Gastroesophageal sphincter (tissue), 4 donors: ENCODE data around the gene CHTF8. TPM values are rescaled to one million over a fixed set of nuclear protein-coding genes. Genes with fewer than 3 reads are reported as not detected.

Source experiments
- ATAC-seq: fragments of 150-250 bp; one replicate; pipeline ENCODE4 v1.9.1; 2016; ENCODE audit warnings: mild to moderate bottlenecking, moderate library complexity
- H3K27ac ChIP-seq, 4 donors: fragments of 200-600 bp; sonication (generic) in 3 of 4; 1 replicate in 3 of 4; 2 replicates in 1 of 4; pipeline ENCODE4 v1.5.1; 2016 to 2019
- H3K27me3 ChIP-seq: fragments of 200-600 bp; sonication (generic); one replicate; pipeline ENCODE4 v1.5.1; 2019
- H3K36me3 ChIP-seq, 2 donors: fragments of 200-600 bp; sonication (generic); one replicate each; pipeline ENCODE4 v1.5.1; 2019; ENCODE audit warnings: control low read depth in 1 of 2
- H3K4me1 ChIP-seq, 3 donors: fragments of 200-600 bp; sonication (generic); 1 replicate in 2 of 3; 2 replicates in 1 of 3; pipeline ENCODE4 v1.5.1; 2016 to 2019; ENCODE audit warnings: control low read depth in 2 of 3
- H3K4me3 ChIP-seq, 2 donors: fragments of 200-600 bp; sonication (generic); one replicate each; pipeline ENCODE4 v1.5.1; 2019; ENCODE audit warnings: mild to moderate bottlenecking in 1 of 2, moderate library complexity in 1 of 2
- H3K9me3 ChIP-seq, 3 donors: fragments of 200-600 bp; sonication (generic); one replicate each; pipeline ENCODE4 v1.5.1; 2017 to 2019; ENCODE audit warnings: control low read depth in 2 of 3
- CTCF ChIP-seq, 4 experiments: fragments of 200-600 bp in 2 of 4; fragments of 450-650 bp in 2 of 4; sonication (generic) in 1 of 4; IDR thresholded peaks; one replicate each; pipeline ENCODE4 v1.5.1; 2017 to 2019; ENCODE audit warnings: antibody characterized with exemption in 4 of 4, mild to moderate bottlenecking in 2 of 4, moderate library complexity in 2 of 4
- EP300 ChIP-seq: sonication (generic); formaldehyde crosslinking; IDR thresholded peaks from one replicate; pipeline ENCODE4 v1.6.1; 2017; ENCODE audit warnings: antibody characterized with exemption, mild to moderate bottlenecking
- POLR2A ChIP-seq, 2 donors: fragments of 450-650 bp; IDR thresholded peaks; one replicate each; pipeline ENCODE4 v1.6.1; 2017; ENCODE audit warnings: antibody characterized with exemption in 2 of 2, mild to moderate bottlenecking in 2 of 2, moderate library complexity in 1 of 2
- POLR2AphosphoS5 ChIP-seq: sonication (generic); formaldehyde crosslinking; IDR thresholded peaks from one replicate; pipeline ENCODE4 v1.6.1; 2017; ENCODE audit warnings: antibody characterized with exemption
- WGBS, 2 donors: methylation state at CpG; one replicate each; pipeline ENCODE4 v1.1.5; 2018; ENCODE audit warnings: low coverage in 1 of 2; 5-methylcytosine and 5-hydroxymethylcytosine counted together
- total RNA-seq, 4 donors: library from RNA; depleted of rRNA; stranded (reverse); fragments of >200 nt; gene quantifications; one replicate each; pipeline ENCODE4 v1.1.0, GENCODE V29; 2016

The CHTF8 gene
- total RNA-seq, 4 donors from 2014 or later: 44.0 to 102 (median 61.9) TPM

- Histone ChIP-seq H3K27me3 (peaks cover 32% of the 10 kb centered on the region), H3K4me3 (peak overlapping the region; percentile 6 to 65), H3K4me1 (peaks cover 2 to 34% (median 24%) of the 10 kb centered on the region in 3 donors), H3K27ac (no peak overlapping the region), H3K36me3 (peaks cover 0 to 29% of the 10 kb centered on the region in 2 donors), H3K9me3 (no peaks in the 10 kb centered on the region)
- 0% methylated on average over 3 of the region's 55 CpGs; no CpG with 5 or more reads in 1 of the 2 donors for WGBS, 2 donors
- no peak for ATAC-seq
- TF ChIP-seq CTCF (IDR thresholded peaks at IDR 0.05): no peak
- no peak for TF ChIP-seq EP300
- no peak for TF ChIP-seq POLR2A (IDR thresholded peaks at IDR 0.05)
- TF ChIP-seq POLR2AphosphoS5: no peak
These were observed 25.7 kb downstream of the CHTF8 start for GRCh38 chr16:69106491-69107315.

GRCh38 chr16:69105501-69106361, 26.7 kb downstream of the CHTF8 start, which contains the start of gene HAS3:
Gene HAS3 (plus strand): TSS chr16:69105653. CDS start chr16:69109396, 3,743 bp downstream.
- TF ChIP-seq POLR2A (IDR thresholded peaks at IDR 0.05): peak in 1 of 2 donors; percentile 14
- TF ChIP-seq POLR2AphosphoS5: no peak
- TF ChIP-seq CTCF (IDR thresholded peaks at IDR 0.05): peak in 1 of 4 experiments; percentile 19
- no peak for TF ChIP-seq EP300
- H3K27ac ChIP-seq: peak within 1 kb of the TSS in 1 of 4 donors; percentile 51

GRCh38 chr16:69100071-69100691, 32.2 kb downstream of the CHTF8 start:
- Histone ChIP-seq H3K4me3 (no peak overlapping the region), H3K36me3 (no peaks in the 10 kb centered on the region), H3K27ac (no peak overlapping the region), H3K9me3 (no peaks in the 10 kb centered on the region), H3K4me1 (peaks cover 0 to 2% (median 0%) of the 10 kb centered on the region in 3 donors), H3K27me3 (peaks cover 3% of the 10 kb centered on the region)
- ATAC-seq: no peak
- WGBS, 2 donors: 33 to 63% methylated on average over 6 to 7 of the region's 11 CpGs
- TF ChIP-seq POLR2A (IDR thresholded peaks at IDR 0.05) (no peak), EP300 (no peak), CTCF (IDR thresholded peaks at IDR 0.05) (no peak), POLR2AphosphoS5 (no peak)

More at GRCh38 chr16:69105501-69106361, 26.7 kb downstream of the CHTF8 start, which contains the start of gene HAS3:
- H3K27me3 ChIP-seq: peaks cover 32% of the 10 kb centered on the region
- H3K4me1 ChIP-seq: peaks cover 2 to 34% (median 24%) of the 10 kb centered on the region in 3 donors
- peak; percentile 74 for ATAC-seq
- 1 to 6% methylated on average over 5 to 17 of the region's 80 CpGs for WGBS, 2 donors
- H3K9me3 ChIP-seq: no peaks in the 10 kb centered on the region
- H3K36me3 ChIP-seq: peaks cover 0 to 21% of the 10 kb centered on the region in 2 donors
- peak within 1 kb of the TSS; percentile 42 to 65 for H3K4me3 ChIP-seq

GRCh38 chr16:69095193-69095592, 37.2 kb downstream of the CHTF8 start:
- TF ChIP-seq EP300: no peak
- no peak for TF ChIP-seq POLR2AphosphoS5
- TF ChIP-seq CTCF (IDR thresholded peaks at IDR 0.05): no peak
- TF ChIP-seq POLR2A (IDR thresholded peaks at IDR 0.05): no peak
- no peak for ATAC-seq
- 72 to 78% methylated on average over 5 of the region's 6 CpGs for WGBS, 2 donors

More at GRCh38 chr16:69095193-69095592, 37.2 kb downstream of the CHTF8 start:
- Histone ChIP-seq H3K9me3 (no peaks in the 10 kb centered on the region), H3K4me3 (no peak overlapping the region), H3K27ac (no peak overlapping the region), H3K27me3 (peaks cover 3% of the 10 kb centered on the region), H3K4me1 (no peaks in the 10 kb centered on the region), H3K36me3 (no peaks in the 10 kb centered on the region)
